ENCODE measurements around the gene EXOC6B.

DNA sequence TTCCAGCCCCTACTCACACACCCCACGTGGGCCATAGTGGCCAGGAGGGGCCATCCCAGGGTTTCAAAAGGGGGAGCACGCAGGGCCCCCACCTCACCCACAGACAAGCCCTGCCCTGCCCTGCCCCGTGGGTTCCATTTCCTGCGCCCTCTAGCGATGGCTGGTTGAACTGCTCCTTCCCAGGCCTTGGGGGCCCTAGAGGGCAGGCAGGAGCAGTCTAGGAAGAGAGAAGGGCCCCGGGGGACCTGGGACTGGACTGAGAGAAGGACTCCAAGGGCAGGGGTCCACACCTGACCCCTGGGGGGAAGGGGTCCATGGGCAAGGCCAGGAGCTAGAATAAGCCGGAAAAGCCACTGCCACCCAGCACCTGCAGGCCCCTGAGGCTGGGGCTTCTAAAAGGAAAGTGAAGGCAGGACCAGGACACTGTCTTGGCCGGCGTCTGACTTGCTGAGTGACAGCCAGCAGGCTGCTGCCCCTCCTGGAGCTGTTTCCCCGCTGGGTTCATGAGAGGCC, 688.3 kb downstream of the EXOC6B start:
- TF ChIP-seq, protein P1, sequence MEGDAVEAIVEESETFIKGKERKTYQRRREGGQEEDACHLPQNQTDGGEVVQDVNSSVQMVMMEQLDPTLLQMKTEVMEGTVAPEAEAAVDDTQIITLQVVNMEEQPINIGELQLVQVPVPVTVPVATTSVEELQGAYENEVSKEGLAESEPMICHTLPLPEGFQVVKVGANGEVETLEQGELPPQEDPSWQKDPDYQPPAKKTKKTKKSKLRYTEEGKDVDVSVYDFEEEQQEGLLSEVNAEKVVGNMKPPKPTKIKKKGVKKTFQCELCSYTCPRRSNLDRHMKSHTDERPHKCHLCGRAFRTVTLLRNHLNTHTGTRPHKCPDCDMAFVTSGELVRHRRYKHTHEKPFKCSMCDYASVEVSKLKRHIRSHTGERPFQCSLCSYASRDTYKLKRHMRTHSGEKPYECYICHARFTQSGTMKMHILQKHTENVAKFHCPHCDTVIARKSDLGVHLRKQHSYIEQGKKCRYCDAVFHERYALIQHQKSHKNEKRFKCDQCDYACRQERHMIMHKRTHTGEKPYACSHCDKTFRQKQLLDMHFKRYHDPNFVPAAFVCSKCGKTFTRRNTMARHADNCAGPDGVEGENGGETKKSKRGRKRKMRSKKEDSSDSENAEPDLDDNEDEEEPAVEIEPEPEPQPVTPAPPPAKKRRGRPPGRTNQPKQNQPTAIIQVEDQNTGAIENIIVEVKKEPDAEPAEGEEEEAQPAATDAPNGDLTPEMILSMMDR (IDR thresholded peaks at IDR 0.05; ENCODE audit: borderline replicate concordance, extremely low read depth, low read length, poor library complexity, severe bottlenecking): peak; percentile 89
- no peak for TF ChIP-seq EZH2 (IDR thresholded peaks at IDR 0.05; ENCODE audit: borderline replicate concordance, low read depth, low read length, severe bottlenecking)
